Breast epithelium (tissue), 4 donors: Measurements from ENCODE around the gene PLSCR2. TPM values are rescaled to one million over a fixed set of nuclear protein-coding genes. Genes with fewer than 3 reads are reported as not detected.

Source experiments
- DNase-seq, 2 donors: peaks; one replicate each; pipeline ENCODE4 v3.0.0-alpha.2; 2019; ENCODE audit warnings: low spot score in 2 of 2
- H3K27ac ChIP-seq, 2 donors: fragments of 200-600 bp; sonication (generic) in 1 of 2; one replicate each; pipeline ENCODE4 v1.5.1; 2016 to 2019; ENCODE audit warnings: mild to moderate bottlenecking in 1 of 2
- H3K27me3 ChIP-seq, 2 donors: fragments of 200-600 bp; sonication (generic) in 1 of 2; one replicate each; pipeline versions ENCODE4 v1.5.1 to v1.6.0; 2017 to 2019; ENCODE audit warnings: control low read depth in 1 of 2, mild to moderate bottlenecking in 1 of 2
- H3K36me3 ChIP-seq: fragments of 200-600 bp; one replicate; pipeline ENCODE4 v1.5.1; 2019
- H3K4me1 ChIP-seq, 2 donors: fragments of 200-600 bp; sonication (generic); one replicate each; pipeline ENCODE4 v1.5.1; 2016 to 2019; ENCODE audit warnings: control low read depth in 1 of 2
- H3K4me3 ChIP-seq, 3 donors: fragments of 200-600 bp; sonication (generic); 1 replicate in 2 of 3; 2 replicates in 1 of 3; pipeline ENCODE4 v1.5.1; 2016 to 2019; ENCODE audit warnings: mild to moderate bottlenecking in 3 of 3, moderate library complexity in 2 of 3
- H3K9me3 ChIP-seq, 2 donors: fragments of 200-600 bp; sonication (generic) in 1 of 2; one replicate each; pipeline ENCODE4 v1.5.1; 2016 to 2019; ENCODE audit warnings: control low read depth in 1 of 2
- CTCF ChIP-seq, 3 donors: fragments of 450-650 bp; IDR thresholded peaks; one replicate each; pipeline ENCODE4 v1.5.1; 2016 to 2017; ENCODE audit warnings: antibody characterized with exemption in 3 of 3, mild to moderate bottlenecking in 3 of 3, moderate library complexity in 3 of 3
- POLR2A ChIP-seq: fragments of 450-650 bp; IDR thresholded peaks from one replicate; pipeline ENCODE4 v1.6.1; 2016; ENCODE audit warnings: antibody characterized with exemption, mild to moderate bottlenecking, moderate library complexity
- POLR2AphosphoS5 ChIP-seq, 3 donors: sonication (generic); formaldehyde crosslinking; IDR thresholded peaks; one replicate each; pipeline ENCODE4 v1.6.1; 2017; ENCODE audit warnings: antibody characterized with exemption in 3 of 3
- intact Hi-C: fragments of 100-400 bp; cut with DNase I; formaldehyde crosslinking; loops from one replicate; pipeline ENCODE4 v1.15.1; 2023; ENCODE audit warnings: low total_unique reads
- total RNA-seq, 3 donors: library from RNA; depleted of rRNA; stranded (reverse); fragments of >200 nt; gene quantifications; one replicate each; pipeline ENCODE4 v1.1.0, GENCODE V29; 2016

The PLSCR2 gene
- total RNA-seq, 3 donors from 2014 or later, result 0.73 to 2.0 TPM; not detected in 1

GRCh38 chr3:146465693-146466465 is 3.5 kb downstream of the PLSCR2 start:
- H3K9me3 ChIP-seq, result no peaks in the 10 kb centered on the region
- no peaks in the 10 kb centered on the region for H3K27me3 ChIP-seq
- TF ChIP-seq CTCF (IDR thresholded peaks at IDR 0.05) (no peak), POLR2AphosphoS5 (IDR thresholded peaks at IDR 0.05) (no peak), POLR2A (no peak)
- H3K4me3 ChIP-seq, result no peak overlapping the region
- no peak overlapping the region for H3K27ac ChIP-seq
- peaks cover 0 to 5% of the 10 kb centered on the region in 2 donors for H3K4me1 ChIP-seq
- intact Hi-C loops, result no loop called here
- no peaks in the 10 kb centered on the region for H3K36me3 ChIP-seq
- DNase-seq, result no peak

DNA sequence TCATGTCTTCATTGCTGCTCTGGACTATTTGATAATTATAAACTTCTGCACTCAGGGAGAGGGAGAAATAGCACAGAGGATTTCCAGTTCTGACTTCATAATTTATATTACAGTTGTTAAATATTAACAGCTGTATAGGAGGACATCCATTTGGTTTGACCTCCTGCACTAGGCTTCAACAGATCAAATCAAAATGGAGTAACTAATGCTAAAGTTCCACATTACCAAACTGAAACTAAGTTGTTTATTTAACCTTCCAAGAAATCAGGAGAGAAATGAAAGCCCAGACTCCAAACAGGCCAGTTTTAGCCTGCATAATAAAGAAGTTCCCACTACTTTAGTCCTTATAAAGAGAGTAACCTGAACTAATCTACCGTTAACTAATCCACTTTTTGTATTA is 4.6 kb downstream of the PLSCR2 start:
- H3K27ac ChIP-seq, result no peak overlapping the region
- DNase-seq, result no peak
- no peaks in the 10 kb centered on the region for H3K9me3 ChIP-seq
- TF ChIP-seq POLR2AphosphoS5 (IDR thresholded peaks at IDR 0.05), result no peak
- TF ChIP-seq POLR2A, result no peak
- no peak for TF ChIP-seq CTCF (IDR thresholded peaks at IDR 0.05)
- intact Hi-C loops, result no loop called here
- H3K4me1 ChIP-seq, result peaks cover 0 to 5% of the 10 kb centered on the region in 2 donors
- H3K4me3 ChIP-seq, result no peak overlapping the region
- H3K36me3 ChIP-seq, result no peaks in the 10 kb centered on the region
- no peaks in the 10 kb centered on the region for H3K27me3 ChIP-seq

DNA sequence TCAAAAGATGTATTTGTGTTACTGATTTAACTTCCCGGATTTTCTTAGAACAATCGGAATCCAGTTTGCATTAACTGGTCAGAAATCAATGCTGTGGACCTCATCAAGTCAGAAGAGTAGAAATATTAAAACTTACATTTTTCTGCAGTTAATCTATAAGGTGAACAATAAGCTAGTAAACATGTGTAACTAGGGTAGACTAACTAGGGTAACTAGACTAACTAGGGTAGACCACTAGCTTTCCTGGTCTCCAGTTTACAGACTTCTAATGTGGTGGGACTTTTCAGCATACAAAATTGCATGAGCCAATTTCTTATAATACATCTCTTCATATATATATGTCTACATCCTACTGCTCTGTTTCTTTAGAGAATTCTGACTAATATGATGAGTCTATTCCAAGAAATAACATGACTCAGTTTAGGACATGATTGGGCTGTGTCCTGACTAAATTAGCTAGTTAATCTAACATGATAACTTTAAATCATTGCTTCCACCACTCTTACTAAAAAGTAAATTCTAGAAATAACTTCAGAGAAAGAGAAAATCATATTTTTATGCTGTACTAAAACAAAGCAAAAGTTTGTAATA is 5.3 kb downstream of the PLSCR2 start:
- intact Hi-C loops, result no loop called here
- DNase-seq, result no peak
- H3K4me3 ChIP-seq, result no peak overlapping the region
- H3K27ac ChIP-seq, result no peak overlapping the region
- TF ChIP-seq POLR2A (no peak), POLR2AphosphoS5 (IDR thresholded peaks at IDR 0.05) (no peak), CTCF (IDR thresholded peaks at IDR 0.05) (no peak)
- H3K9me3 ChIP-seq, result no peaks in the 10 kb centered on the region
- no peaks in the 10 kb centered on the region for H3K27me3 ChIP-seq
- peaks cover 0 to 5% of the 10 kb centered on the region in 2 donors for H3K4me1 ChIP-seq
- H3K36me3 ChIP-seq, result no peaks in the 10 kb centered on the region

- no peak for DNase-seq
- no peak overlapping the region for H3K4me3 ChIP-seq
- H3K36me3 ChIP-seq, result no peaks in the 10 kb centered on the region
- H3K9me3 ChIP-seq, result no peaks in the 10 kb centered on the region
- TF ChIP-seq CTCF (IDR thresholded peaks at IDR 0.05) (no peak), POLR2AphosphoS5 (IDR thresholded peaks at IDR 0.05) (no peak), POLR2A (no peak)
- intact Hi-C loops, result no loop called here
- H3K27ac ChIP-seq, result no peak overlapping the region
- no peaks in the 10 kb centered on the region for H3K4me1 ChIP-seq
- H3K27me3 ChIP-seq, result no peaks in the 10 kb centered on the region
Measured at GRCh38 chr3:146454796-146455195, 14.6 kb downstream of the PLSCR2 start.

DNA sequence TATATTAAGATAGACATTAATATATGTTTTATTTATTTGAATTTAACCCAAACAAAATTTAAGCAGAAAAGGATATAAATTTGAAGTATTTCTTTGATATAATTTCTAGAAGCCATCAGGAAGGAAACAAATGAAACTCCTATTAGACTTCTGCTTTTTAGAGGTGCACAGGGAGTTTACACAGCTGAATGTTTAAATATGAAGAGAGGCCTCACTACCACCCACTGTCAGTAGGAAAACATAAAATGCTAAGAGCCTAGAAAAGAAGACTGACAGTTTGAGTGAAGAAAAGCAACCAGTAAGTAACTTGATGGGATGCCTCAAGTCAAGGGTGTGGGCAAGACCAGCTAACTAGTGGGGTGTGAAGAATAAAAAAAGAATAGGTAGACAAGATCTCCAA is 19.7 kb downstream of the PLSCR2 start:
- Histone ChIP-seq H3K27ac (no peak overlapping the region), H3K36me3 (no peaks in the 10 kb centered on the region), H3K9me3 (peaks cover 7 to 8% of the 10 kb centered on the region in 2 donors), H3K27me3 (no peaks in the 10 kb centered on the region), H3K4me1 (no peaks in the 10 kb centered on the region), H3K4me3 (no peak overlapping the region)
- intact Hi-C loops, result no loop called here
- TF ChIP-seq CTCF (IDR thresholded peaks at IDR 0.05) (no peak), POLR2AphosphoS5 (IDR thresholded peaks at IDR 0.05) (no peak), POLR2A (no peak)
- DNase-seq, result no peak
